WTC11 (cell line): ENCODE data around the gene DUSP2. TPM values are rescaled to one million over a fixed set of nuclear protein-coding genes. Genes with fewer than 3 reads are reported as not detected.

Experiments
- total RNA-seq: library from RNA; stranded (reverse); gene quantifications from 3 replicates; pipeline ENCODE4 v1.2.3, GENCODE V29; 2021

DUSP2 gene
- total RNA-seq, 1 experiment from 2014 or later: 4.7 TPM

Other genes with a start within 250 kb of the DUSP2 start
- gene ANKRD36C, start 153.6 kb downstream of the DUSP2 start, total RNA-seq: 8.7 to 12.6 TPM (median 11.7 TPM) in 3 replicates
- 0.20 to 0.66 TPM (median 0.55 TPM) in 3 replicates for gene GPAT2, start 110.5 kb downstream of the DUSP2 start, total RNA-seq
- gene ADRA2B, start 28.9 kb downstream of the DUSP2 start, total RNA-seq: 4.7 to 6.3 TPM (median 5.8 TPM) in 3 replicates
- gene ASTL, start 6.9 kb downstream of the DUSP2 start, total RNA-seq: 0.69 to 1.4 TPM (median 0.79 TPM) in 3 replicates
- 199 to 217 TPM (median 201 TPM) in 3 replicates for gene STARD7, start 63.4 kb upstream of the DUSP2 start, total RNA-seq
- 22.9 to 25.6 TPM (median 24.7 TPM) in 3 replicates for gene TMEM127, start 120.6 kb upstream of the DUSP2 start, total RNA-seq
- gene CIAO1, start 120.8 kb upstream of the DUSP2 start, total RNA-seq: 71.9 to 82.8 TPM (median 72.0 TPM) in 3 replicates
- gene SNRNP200, start 160.1 kb upstream of the DUSP2 start, total RNA-seq: 194 to 226 TPM (median 201 TPM) in 3 replicates
- 11.7 to 17.3 TPM (median 13.7 TPM) in 3 replicates for gene ITPRIPL1, start 179.9 kb upstream of the DUSP2 start, total RNA-seq
- 46.7 to 51.9 TPM (median 48.1 TPM) in 3 replicates for gene NCAPH, start 190.3 kb upstream of the DUSP2 start, total RNA-seq